Loucy (cell line): Measurements from ENCODE around the gene TMTC2.

Source experiments
- H2AFZ ChIP-seq: fragments of 200-600 bp; sonication (generic); 2 replicates; pipeline ENCODE4 v1.6.0; 2016; ENCODE audit warnings: antibody characterized with exemption, mild to moderate bottlenecking, low read length, moderate library complexity
- H3F3A ChIP-seq: fragments of 200-600 bp; 2 replicates; pipeline ENCODE4 v1.6.0; 2016; ENCODE audit warnings: antibody characterized with exemption, low read depth, mild to moderate bottlenecking
- H3K27me3 ChIP-seq: fragments of 200-600 bp; sonication (generic); 2 replicates; pipeline ENCODE4 v1.6.1; 2014; ENCODE audit warnings: low read length, mild to moderate bottlenecking; ENCODE audit not compliant: insufficient read depth, poor library complexity, severe bottlenecking
- H3K36me3 ChIP-seq: fragments of 200-600 bp; sonication (generic); 2 replicates; pipeline ENCODE4 v1.6.1; 2016; ENCODE audit warnings: low read length; ENCODE audit not compliant: insufficient read depth
- H3K4me1 ChIP-seq: fragments of 200-600 bp; sonication (generic); 2 replicates; pipeline ENCODE4 v1.5.1; 2014; ENCODE audit warnings: low read length, mild to moderate bottlenecking; ENCODE audit not compliant: insufficient read depth, poor library complexity, severe bottlenecking
- H3K4me2 ChIP-seq: fragments of 200-600 bp; sonication (generic); 2 replicates; pipeline ENCODE4 v1.6.0; 2014; ENCODE audit warnings: antibody characterized with exemption, low read length, low read depth, mild to moderate bottlenecking; ENCODE audit not compliant: poor library complexity, severe bottlenecking
- H3K4me3 ChIP-seq: fragments of 200-600 bp; sonication (generic); 2 replicates; pipeline ENCODE4 v1.5.1; 2014; ENCODE audit warnings: low read length, mild to moderate bottlenecking, mixed read lengths; ENCODE audit not compliant: poor library complexity, severe bottlenecking
- H3K79me2 ChIP-seq: fragments of 200-600 bp; sonication (generic); 2 replicates; pipeline ENCODE4 v1.6.1; 2014; ENCODE audit warnings: low read length; ENCODE audit not compliant: insufficient read depth
- H3K9ac ChIP-seq: fragments of 200-600 bp; sonication (generic); 2 replicates; pipeline ENCODE4 v1.6.0; 2014; ENCODE audit warnings: mild to moderate bottlenecking, low read depth, low read length, moderate library complexity; ENCODE audit not compliant: poor library complexity, severe bottlenecking
- H3K9me2 ChIP-seq: fragments of 200-600 bp; sonication (generic); replicated peaks from 2 replicates; pipeline ENCODE4 v1.6.1; 2016; ENCODE audit warnings: low read depth, low read length, mixed read lengths
- H3K9me3 ChIP-seq: fragments of 200-600 bp; sonication (generic); 2 replicates; pipeline ENCODE4 v1.6.1; 2014; ENCODE audit warnings: mild to moderate bottlenecking, antibody characterized with exemption, low read length, low read depth; ENCODE audit not compliant: insufficient read depth
- H4K20me1 ChIP-seq: fragments of 200-600 bp; sonication (generic); 2 replicates; pipeline ENCODE4 v1.6.0; 2014; ENCODE audit warnings: antibody characterized with exemption, low read length, mild to moderate bottlenecking; ENCODE audit not compliant: insufficient read depth, poor library complexity, severe bottlenecking
- EZH2phosphoT487 ChIP-seq: fragments of 200-600 bp; IDR thresholded peaks from 2 replicates; pipeline ENCODE4 v1.6.1; 2018; ENCODE audit warnings: antibody characterized with exemption, mild to moderate bottlenecking, moderate library complexity, borderline replicate concordance
- TF ChIP-seq, protein P1 (sequence below): fragments of 200-600 bp; sonication (generic); conservative IDR thresholded peaks from 2 replicates; pipeline ENCODE4 v1.5.1; 2014; ENCODE audit warnings: mild to moderate bottlenecking, antibody characterized with exemption, low read length

TMTC2 gene

DNA sequence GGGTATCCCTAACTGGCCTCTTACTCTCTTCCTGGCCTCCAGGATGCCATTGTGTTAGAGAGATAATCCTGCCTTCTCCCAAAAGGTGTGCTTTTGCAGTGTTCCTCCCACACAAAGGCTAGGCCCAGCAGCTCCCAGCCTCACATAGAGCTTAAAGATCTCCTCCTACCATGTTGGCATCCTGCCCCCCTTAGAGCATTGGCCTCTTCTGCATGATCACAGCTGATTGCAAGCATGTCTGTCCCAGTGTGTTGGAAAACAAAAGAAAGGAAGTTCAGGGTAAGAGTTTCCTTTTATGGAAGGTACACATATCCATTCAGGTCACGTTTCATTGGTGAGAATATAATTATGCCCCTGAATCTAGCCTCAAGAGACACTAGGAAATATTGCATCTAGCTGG, 405.4 kb downstream of the TMTC2 start:
- Histone ChIP-seq H3K36me3 (no peaks in the 10 kb centered on the region), H3K4me3 (no peak overlapping the region), H3K79me2 (no peaks in the 10 kb centered on the region)

DNA sequence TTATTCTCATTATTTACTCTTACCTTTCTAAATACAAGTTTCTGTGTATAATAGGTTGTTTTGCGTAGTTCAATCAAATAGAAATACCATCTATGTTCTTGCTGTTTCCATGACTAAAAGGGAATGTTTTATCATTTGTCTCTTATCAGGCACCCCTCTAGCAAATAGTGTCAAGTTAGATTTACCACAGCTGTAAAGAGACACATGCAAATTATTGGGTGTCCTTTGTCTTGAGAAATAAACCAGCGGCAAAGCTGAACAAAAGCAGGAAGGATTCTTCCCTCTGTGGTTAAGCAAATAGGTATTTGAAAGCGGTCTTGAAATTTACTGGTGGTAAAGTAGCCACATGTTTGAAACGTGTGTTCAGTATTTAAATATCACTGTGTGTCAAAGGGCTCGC, 405.9 kb downstream of the TMTC2 start:
- Histone ChIP-seq H3K9ac (no peak overlapping the region), H3K4me3 (no peak overlapping the region), H3K36me3 (no peaks in the 10 kb centered on the region), H3K4me1 (no peaks in the 10 kb centered on the region), H3K79me2 (no peaks in the 10 kb centered on the region), H2AFZ (no peak overlapping the region), H3K9me3 (no peaks in the 10 kb centered on the region), H3F3A (no peaks in the 10 kb centered on the region), H4K20me1 (no peaks in the 10 kb centered on the region), H3K9me2 (no peaks in the 10 kb centered on the region), H3K4me2 (no peak overlapping the region), H3K27me3 (no peaks in the 10 kb centered on the region)
- no peak for TF ChIP-seq EZH2phosphoT487
- TF ChIP-seq, protein P1, sequence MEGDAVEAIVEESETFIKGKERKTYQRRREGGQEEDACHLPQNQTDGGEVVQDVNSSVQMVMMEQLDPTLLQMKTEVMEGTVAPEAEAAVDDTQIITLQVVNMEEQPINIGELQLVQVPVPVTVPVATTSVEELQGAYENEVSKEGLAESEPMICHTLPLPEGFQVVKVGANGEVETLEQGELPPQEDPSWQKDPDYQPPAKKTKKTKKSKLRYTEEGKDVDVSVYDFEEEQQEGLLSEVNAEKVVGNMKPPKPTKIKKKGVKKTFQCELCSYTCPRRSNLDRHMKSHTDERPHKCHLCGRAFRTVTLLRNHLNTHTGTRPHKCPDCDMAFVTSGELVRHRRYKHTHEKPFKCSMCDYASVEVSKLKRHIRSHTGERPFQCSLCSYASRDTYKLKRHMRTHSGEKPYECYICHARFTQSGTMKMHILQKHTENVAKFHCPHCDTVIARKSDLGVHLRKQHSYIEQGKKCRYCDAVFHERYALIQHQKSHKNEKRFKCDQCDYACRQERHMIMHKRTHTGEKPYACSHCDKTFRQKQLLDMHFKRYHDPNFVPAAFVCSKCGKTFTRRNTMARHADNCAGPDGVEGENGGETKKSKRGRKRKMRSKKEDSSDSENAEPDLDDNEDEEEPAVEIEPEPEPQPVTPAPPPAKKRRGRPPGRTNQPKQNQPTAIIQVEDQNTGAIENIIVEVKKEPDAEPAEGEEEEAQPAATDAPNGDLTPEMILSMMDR: no peak

More for the DNA sequence above, 405.4 kb downstream of the TMTC2 start:
- Histone ChIP-seq H3K4me1 (no peaks in the 10 kb centered on the region), H3F3A (no peaks in the 10 kb centered on the region), H3K4me2 (no peak overlapping the region), H3K9me2 (no peaks in the 10 kb centered on the region), H3K9me3 (no peaks in the 10 kb centered on the region), H2AFZ (no peak overlapping the region), H3K27me3 (no peaks in the 10 kb centered on the region), H4K20me1 (no peaks in the 10 kb centered on the region), H3K9ac (no peak overlapping the region)
- no peak for TF ChIP-seq EZH2phosphoT487
- TF ChIP-seq, protein P1: no peak

DNA sequence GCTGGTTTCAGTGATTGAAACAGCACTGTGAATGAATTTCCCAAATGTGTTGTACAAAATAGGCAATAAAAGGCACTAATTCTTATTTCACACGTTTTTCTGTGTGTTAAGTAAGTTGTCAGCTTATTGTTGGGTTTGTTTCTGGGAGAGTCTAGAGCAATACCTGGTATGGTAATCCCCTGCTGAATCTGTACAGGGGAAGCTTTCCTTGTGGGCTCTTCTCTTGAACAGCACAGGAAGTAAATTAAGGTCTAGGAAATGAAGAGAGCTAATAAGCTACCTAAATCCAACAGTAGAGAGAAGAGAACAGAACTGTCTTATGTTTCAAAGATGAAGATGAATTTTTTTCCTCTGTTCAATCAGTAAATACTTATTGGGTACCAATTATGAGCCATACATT, 406.7 kb downstream of the TMTC2 start:
- no peaks in the 10 kb centered on the region for H3K36me3 ChIP-seq
- H3K9me3 ChIP-seq: no peaks in the 10 kb centered on the region
- no peaks in the 10 kb centered on the region for H3K4me1 ChIP-seq
- no peaks in the 10 kb centered on the region for H3K9me2 ChIP-seq
- H3K9ac ChIP-seq: no peak overlapping the region
- no peak overlapping the region for H3K4me2 ChIP-seq
- H3K4me3 ChIP-seq: no peak overlapping the region
- no peaks in the 10 kb centered on the region for H3F3A ChIP-seq
- H3K27me3 ChIP-seq: no peaks in the 10 kb centered on the region
- H3K79me2 ChIP-seq: no peaks in the 10 kb centered on the region
- TF ChIP-seq EZH2phosphoT487: no peak
- TF ChIP-seq, protein P1: no peak
- no peaks in the 10 kb centered on the region for H4K20me1 ChIP-seq
- H2AFZ ChIP-seq: no peak overlapping the region
